NCI-H2196 (cell line): ENCODE results near the gene LHB.

Experiments used
- DNase-seq: peaks from one replicate; lab custom pipeline; 2025; ENCODE audit not compliant: unreplicated experiment; lab: John Stamatoyannopoulos, UW

Gene LHB

GRCh38 chr19:49014123-49014869 lies 2.6 kb downstream of the LHB start:
- DNase-seq: no peak

- DNase-seq: no peak
Measured at GRCh38 chr19:49011194-49011593, 5.7 kb downstream of the LHB start.

DNA sequence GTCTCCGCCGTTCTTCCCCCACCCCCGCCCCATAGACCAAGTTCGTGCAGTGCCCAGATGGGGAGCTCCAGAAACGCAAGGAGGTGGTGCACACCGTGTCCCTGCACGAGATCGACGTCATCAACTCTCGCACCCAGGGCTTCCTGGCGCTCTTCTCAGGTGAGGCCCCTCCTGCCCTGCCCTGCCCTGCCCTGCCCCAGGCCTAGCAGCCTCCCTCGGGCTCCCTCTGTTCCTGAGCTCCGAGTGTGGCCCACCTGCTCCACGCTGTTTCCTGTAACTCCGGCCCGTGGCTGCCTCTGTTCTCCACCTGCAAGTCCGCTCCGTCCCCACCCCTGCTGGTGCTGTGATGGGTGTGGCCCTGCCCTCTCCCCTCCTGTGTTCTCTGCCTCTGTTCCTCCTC lies 6.4 kb downstream of the LHB start:
- DNase-seq: no peak

- DNase-seq: no peak
Measured at GRCh38 chr19:49009828-49010227, 7.1 kb downstream of the LHB start.

DNA sequence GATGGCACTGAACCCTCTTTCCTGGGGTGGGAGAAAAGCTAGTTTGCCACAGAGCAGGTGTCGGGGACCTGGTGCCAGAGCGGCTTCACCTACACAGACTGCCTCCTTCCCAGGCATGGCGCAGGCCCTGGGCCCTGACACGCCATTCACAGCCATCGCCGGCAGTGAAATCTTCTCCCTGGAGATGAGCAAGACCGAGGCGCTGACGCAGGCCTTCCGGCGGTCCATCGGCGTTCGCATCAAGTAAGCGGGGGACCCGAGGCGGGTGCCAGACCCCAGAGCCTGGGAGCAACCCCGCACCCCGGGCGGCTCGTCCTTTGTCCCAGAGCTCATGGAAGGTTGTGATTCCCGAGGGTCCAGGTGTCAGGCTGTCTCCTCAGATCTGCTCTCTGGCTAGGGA lies 10.0 kb downstream of the LHB start:
- no peak for DNase-seq

DNA sequence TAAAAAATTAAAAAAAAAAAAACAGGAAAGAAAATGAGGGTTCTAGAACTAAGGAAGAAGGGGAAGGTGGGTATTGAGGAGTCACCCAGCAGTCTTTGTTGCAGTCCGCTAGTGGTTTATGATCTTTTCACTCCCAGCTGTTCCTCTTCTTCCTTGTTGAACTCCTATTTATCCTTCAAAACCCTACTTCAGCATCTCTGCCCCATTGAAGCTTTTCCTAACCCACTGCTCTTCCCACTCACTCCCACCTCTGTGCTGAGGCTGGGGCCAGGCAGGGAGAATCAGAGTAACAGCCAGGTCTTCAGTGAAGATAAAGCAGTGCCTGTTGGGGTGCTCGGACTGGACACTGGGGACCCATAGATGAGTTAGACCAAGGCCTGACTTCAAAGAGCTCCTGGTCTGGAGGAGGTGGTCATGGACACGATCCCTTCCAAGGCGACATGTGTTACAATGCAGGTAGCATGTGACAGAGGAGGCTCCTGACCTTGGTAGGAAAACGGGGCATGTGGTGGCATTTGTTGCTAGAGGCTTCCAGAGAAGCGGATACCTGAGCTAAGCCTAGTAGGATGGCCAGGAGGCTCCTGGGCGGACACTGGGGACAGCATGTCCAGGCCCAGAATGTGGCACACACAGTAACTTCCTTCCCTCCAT lies 11.8 kb downstream of the LHB start:
- no peak for DNase-seq

DNA sequence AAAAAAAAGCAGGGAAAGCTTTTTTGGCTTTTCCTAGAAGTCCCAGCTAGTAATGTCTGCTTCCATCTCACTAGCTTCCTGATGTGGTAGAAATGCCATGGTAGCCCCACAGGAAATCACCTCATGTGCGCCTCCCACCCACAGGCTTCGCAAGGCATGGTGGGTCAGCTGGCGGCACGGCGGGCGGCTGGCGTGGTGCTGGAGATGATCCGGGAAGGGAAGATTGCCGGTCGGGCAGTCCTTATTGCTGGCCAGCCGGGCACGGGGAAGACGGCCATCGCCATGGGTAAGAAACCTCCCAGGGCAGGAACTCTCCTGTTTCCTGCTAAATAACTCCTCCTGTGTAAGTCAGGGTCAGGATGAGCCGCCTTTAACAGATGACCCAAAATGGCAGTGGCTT lies 12.8 kb downstream of the LHB start:
- no peak for DNase-seq

GRCh38 chr19:48999481-49000325 lies 17.2 kb downstream of the LHB start:
- peak; percentile 39 for DNase-seq

GRCh38 chr19:48997972-48998371 lies 18.9 kb downstream of the LHB start:
- peak; percentile 78 for DNase-seq

DNA sequence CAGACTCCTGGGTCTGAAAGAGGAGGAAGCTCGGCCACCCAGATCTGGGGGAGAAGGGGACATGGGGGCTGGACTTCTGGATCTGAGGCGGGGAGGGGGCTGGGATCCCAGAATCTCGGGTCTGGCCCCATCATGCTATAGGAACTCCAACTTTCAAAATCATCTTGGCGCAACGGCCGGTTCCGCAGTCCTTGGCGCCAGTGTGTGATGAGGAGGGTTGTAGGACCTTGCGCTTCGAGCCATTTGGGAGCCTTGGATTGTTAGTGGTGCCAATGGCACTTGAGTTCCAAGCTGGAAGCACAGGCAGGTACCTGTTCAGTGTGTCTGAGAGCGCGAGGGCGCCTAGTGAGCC lies 22.9 kb downstream of the LHB start:
- no peak for DNase-seq

DNA sequence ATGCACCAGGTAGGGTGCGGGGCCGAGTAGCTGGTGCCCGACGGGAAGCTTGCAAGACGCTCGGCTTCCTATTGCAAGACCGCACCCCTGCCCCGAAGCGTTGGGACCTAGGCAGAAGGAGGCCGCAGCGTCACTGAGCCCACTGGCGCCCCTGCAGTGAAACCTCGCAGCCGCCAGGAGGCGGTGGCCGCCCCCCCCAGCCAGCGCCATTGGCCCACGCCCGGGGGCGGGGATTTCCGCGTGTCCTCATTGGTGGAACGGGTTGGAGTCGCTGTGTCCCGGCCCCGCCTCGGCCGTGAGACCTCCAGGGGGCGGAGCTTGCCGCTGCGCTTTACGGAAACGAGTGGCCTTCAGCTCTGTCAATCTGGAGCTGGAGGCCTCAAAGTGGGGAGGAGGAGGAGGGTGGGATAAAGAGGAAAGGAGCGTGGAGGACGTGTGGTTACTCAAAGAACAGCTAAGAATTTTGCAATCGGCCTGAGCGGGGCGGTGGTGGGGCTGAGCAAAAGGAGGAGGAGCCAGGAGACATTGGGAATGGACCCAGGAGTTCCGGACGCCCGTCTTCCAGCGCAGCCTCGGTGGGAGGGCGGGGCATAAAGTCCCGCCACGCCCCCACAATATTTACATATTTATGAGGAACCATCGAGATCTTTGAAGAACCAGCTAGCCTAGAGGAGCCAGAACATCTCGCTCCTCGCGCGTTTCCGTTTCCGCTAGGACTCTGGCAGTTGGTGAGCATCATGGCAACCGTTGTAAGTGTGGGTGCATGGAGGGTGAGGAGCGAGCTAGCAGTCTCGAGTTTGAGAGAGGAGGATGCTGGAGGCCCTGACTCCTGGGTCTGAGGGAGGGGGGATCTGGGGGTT lies 23.5 kb downstream of the LHB start, which contains the start of the genes GYS1 and RUVBL2:
GYS1 (minus strand) TSS at position 135 of the 860 bp plus-strand sequence. CDS start 197 bp downstream, outside the sequence.
RUVBL2 (plus strand) TSS at position 713 of the 860 bp plus-strand sequence; CDS start at position 738, 25 bp downstream.
- DNase-seq: peak; percentile 99

- DNase-seq: no peak
Measured at GRCh38 chr19:48992581-48993174, 24.2 kb downstream of the LHB start.

GRCh38 chr19:48991873-48992580 lies 24.9 kb downstream of the LHB start:
- DNase-seq: no peak

DNA sequence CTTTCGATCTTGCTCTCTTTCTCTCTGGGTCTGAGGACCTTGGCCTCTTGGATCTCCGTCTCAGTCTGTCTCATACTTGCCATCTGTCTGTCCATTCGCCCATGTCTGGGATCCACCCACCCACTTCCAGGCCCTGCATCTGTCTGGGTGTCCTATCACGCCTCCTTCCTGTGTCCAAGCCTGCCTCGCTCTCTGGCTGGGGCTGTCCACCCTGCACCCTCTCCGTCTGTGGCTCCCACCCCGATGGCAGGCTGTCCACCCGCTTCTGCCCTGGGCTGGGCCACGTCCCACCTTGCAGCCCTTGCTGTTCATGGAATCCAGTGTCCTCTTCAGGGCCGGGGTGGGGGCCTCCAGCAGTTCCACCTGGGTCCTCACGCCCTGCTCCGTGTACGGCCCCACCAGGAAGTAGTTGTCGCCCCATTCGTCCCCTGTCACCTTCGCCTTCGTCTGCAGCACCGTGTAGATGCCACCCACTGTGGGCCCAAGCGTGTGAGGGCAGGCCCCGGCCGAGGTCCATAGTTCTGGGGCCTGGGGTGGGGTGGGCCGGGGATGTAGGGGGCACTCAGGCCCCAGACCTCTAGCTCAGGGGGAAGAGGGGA lies 25.8 kb downstream of the LHB start:
- no peak for DNase-seq

DNA sequence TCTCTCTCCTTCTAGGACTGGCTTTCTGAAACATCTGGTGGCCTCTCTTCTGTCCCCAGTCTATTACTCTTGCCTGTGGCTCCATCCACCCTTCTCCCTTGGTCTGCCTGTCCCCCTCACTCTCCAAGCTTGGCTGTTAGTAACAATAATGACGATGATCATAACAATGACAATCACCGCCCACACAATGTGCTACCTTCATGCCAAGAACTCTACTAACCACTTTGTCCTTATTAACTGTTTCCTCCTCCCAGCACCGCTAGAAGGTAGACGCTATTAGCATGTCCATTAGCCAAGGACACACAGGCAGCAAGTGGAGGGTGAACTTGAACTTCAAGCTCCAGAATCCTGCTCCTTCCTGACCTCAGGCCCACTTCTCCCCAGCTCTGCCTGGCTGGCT lies 26.5 kb downstream of the LHB start:
- no peak for DNase-seq

DNA sequence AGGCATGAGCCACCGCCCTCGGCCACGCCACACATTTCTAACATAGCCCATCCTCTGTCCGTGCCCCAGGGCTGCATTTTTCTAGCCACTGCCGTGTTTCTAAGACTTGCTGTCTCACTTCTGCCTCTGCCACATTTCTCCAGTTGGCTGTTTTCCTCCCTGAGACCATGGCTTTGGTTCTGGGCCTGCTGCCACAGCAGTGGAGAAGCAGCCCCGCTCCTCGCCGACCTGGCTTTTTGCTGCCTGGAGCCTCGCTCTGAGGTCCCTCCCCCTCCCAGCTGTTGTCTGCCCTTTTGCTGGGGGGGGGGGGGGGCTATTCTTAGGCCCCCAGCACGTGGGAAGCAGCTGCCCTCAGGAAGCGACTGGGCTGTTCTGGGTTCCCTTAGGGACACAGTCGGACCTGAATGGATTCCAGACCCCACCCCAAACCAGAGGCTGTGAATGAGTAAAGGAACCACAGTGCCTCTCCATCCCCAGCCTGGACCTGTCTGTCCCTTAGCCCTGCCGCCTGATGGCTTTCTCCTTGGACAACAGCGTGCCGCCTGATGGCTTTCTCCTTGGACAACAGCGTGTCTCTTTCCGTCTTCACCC lies 27.1 kb downstream of the LHB start:
- no peak for DNase-seq

GRCh38 chr19:48988860-48989259 lies 28.0 kb downstream of the LHB start:
- no peak for DNase-seq

DNA sequence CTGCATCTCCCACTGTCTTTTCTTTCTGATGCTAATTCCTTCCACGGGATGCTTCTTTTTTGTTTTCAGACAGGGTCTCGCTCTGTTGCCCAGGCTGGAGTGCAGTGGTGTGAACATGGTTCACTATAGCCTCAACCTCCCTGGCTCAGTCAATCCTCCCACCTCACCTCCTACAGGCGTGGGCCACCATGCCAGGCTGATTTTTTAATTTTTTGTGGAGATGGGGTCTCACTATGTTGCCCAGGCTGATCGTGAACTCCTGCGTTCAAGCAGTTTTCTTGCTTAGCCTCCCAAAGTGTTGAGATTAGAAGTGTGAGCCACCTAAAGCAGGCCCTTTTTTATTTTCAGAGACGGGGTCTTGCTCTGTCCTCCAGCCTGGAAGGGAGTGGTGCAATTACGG lies 28.6 kb downstream of the LHB start:
- no peak for DNase-seq

GRCh38 chr19:48987323-48987722 lies 29.6 kb downstream of the LHB start:
- DNase-seq: no peak
